ENCODE measurements around the gene HOXB5.

The HOXB5 gene

GRCh38 chr17:48595278-48595999 is 1.9 kb upstream of the HOXB5 start:
- DNase-seq: no peak
- no peak overlapping the region for H3K9ac ChIP-seq (ENCODE audit: low read length)
- H3K18ac ChIP-seq (ENCODE audit: low read length): no peak overlapping the region
- no peak overlapping the region for H3K4ac ChIP-seq (ENCODE audit: low read depth, low read length)
- H2AK5ac ChIP-seq (ENCODE audit: low read length): peak overlapping the region; percentile 36
- no CpG with 5 or more reads among the region's 25 CpGs for WGBS (ENCODE audit: extremely low coverage, insufficient coverage, insufficient read length)
- H4K8ac ChIP-seq (ENCODE audit: low read depth, low read length): no peak overlapping the region
- H2BK5ac ChIP-seq (ENCODE audit: low read depth, low read length, poor library complexity): no peak overlapping the region
- no peaks in the 10 kb centered on the region for H3K9me3 ChIP-seq (ENCODE audit: insufficient read depth, low read depth, low read length)
- H4K91ac ChIP-seq (ENCODE audit: low read depth, low read length): peak overlapping the region; percentile 52
- no peak overlapping the region for H2AFZ ChIP-seq (ENCODE audit: insufficient read depth, low read length, poor library complexity)
- H3K23ac ChIP-seq (ENCODE audit: low read length): no peak overlapping the region
- peaks cover 24 to 40% of the 10 kb centered on the region in 2 experiments for H3K4me1 ChIP-seq (ENCODE audit: control insufficient read depth in 1 of 2, insufficient read depth in 2 of 2, low read length in 2 of 2)
- peaks cover 11% of the 10 kb centered on the region for H3K79me2 ChIP-seq (ENCODE audit: control insufficient read depth, insufficient read depth, low read length, poor library complexity)
- H3K4me3 ChIP-seq (ENCODE audit: low read depth, low read length): no peak overlapping the region
- H3K4me2 ChIP-seq (ENCODE audit: low read length): peak overlapping the region; percentile 84
- no peak overlapping the region for H4K12ac ChIP-seq (ENCODE audit: low read depth, low read length)
- H3K14ac ChIP-seq (ENCODE audit: low read length): no peak overlapping the region
- peaks cover 29% of the 10 kb centered on the region for H3K79me1 ChIP-seq (ENCODE audit: low read length)
- no peak overlapping the region for H2BK12ac ChIP-seq (ENCODE audit: low read length)
- H3K27ac ChIP-seq (ENCODE audit: low read depth, low read length): no peak overlapping the region
- H3K36me3 ChIP-seq (ENCODE audit: control insufficient read depth in 1 of 2, insufficient read depth in 2 of 2, low read length in 2 of 2): peaks cover 3 to 10% of the 10 kb centered on the region in 2 experiments
- no peak overlapping the region for H2BK120ac ChIP-seq (ENCODE audit: insufficient read depth, low read length, poor library complexity)
- H3K27me3 ChIP-seq (ENCODE audit: insufficient read depth, low read length): peaks cover 3% of the 10 kb centered on the region

DNA sequence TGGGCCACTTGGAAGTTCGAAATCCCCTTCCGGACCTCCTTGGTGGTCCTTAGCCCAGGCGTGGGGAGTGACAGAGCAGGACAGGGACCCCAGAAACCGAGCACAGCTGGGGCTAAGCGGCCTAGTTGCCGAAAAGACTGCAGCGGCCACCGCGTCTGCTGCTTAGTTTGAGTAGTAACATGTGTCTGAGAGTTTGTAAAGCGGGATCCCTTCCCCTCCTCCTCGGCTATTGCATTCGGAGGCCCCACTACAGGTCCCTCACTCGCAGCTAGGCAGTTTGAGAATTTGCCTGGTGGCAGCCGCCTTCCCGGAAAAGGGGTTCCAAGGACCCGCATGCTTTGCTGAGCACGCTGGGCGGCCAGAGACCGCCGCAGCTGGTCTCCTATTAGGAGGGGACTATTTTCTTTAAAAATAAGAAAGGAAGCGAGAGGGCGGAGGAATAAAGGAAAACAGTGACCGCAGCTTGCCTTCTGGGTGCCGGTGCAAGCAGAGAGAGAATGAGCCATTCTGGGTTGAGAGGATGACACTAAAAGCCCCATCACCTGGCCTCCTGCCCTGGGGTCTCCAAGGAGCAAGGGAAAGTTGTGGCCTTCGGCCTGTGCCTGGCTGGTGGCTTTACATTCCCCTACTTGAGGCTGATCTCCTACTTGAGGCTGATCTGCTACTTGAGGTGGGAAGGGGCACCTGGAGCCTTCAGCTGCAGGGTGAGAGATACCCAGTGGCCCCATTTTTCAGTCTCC is 1.1 kb upstream of the HOXB5 start:
- Histone ChIP-seq H3K79me1 (ENCODE audit: low read length) (peaks cover 27% of the 10 kb centered on the region), H2BK120ac (ENCODE audit: insufficient read depth, low read length, poor library complexity) (no peak overlapping the region), H3K4me1 (ENCODE audit: control insufficient read depth in 1 of 2, insufficient read depth in 2 of 2, low read length in 2 of 2) (peaks cover 31 to 45% of the 10 kb centered on the region in 2 experiments), H3K14ac (ENCODE audit: low read length) (peak overlapping the region; percentile 25), H3K27me3 (ENCODE audit: insufficient read depth, low read length) (peaks cover 3% of the 10 kb centered on the region), H3K4ac (ENCODE audit: low read depth, low read length) (no peak overlapping the region), H4K91ac (ENCODE audit: low read depth, low read length) (peak overlapping the region; percentile 52), H3K4me2 (ENCODE audit: low read length) (peak overlapping the region; percentile 48), H3K23ac (ENCODE audit: low read length) (no peak overlapping the region), H3K79me2 (ENCODE audit: control insufficient read depth, insufficient read depth, low read length, poor library complexity) (peaks cover 11% of the 10 kb centered on the region), H2BK12ac (ENCODE audit: low read length) (peak overlapping the region; percentile 16), H3K36me3 (ENCODE audit: control insufficient read depth in 1 of 2, insufficient read depth in 2 of 2, low read length in 2 of 2) (peaks cover 3 to 10% of the 10 kb centered on the region in 2 experiments), H3K18ac (ENCODE audit: low read length) (no peak overlapping the region), H2BK5ac (ENCODE audit: low read depth, low read length, poor library complexity) (peak overlapping the region; percentile 35), H3K9ac (ENCODE audit: low read length) (no peak overlapping the region), H2AK5ac (ENCODE audit: low read length) (no peak overlapping the region), H2AFZ (ENCODE audit: insufficient read depth, low read length, poor library complexity) (peak overlapping the region; percentile 13), H3K27ac (ENCODE audit: low read depth, low read length) (peak overlapping the region; percentile 49), H3K9me3 (ENCODE audit: insufficient read depth, low read depth, low read length) (no peaks in the 10 kb centered on the region), H4K12ac (ENCODE audit: low read depth, low read length) (peak overlapping the region; percentile 55), H4K8ac (ENCODE audit: low read depth, low read length) (peak overlapping the region; percentile 59), H3K4me3 (ENCODE audit: low read depth, low read length) (no peak overlapping the region)
- WGBS (ENCODE audit: extremely low coverage, insufficient coverage, insufficient read length): no CpG with 5 or more reads among the region's 25 CpGs
- DNase-seq: no peak

DNA sequence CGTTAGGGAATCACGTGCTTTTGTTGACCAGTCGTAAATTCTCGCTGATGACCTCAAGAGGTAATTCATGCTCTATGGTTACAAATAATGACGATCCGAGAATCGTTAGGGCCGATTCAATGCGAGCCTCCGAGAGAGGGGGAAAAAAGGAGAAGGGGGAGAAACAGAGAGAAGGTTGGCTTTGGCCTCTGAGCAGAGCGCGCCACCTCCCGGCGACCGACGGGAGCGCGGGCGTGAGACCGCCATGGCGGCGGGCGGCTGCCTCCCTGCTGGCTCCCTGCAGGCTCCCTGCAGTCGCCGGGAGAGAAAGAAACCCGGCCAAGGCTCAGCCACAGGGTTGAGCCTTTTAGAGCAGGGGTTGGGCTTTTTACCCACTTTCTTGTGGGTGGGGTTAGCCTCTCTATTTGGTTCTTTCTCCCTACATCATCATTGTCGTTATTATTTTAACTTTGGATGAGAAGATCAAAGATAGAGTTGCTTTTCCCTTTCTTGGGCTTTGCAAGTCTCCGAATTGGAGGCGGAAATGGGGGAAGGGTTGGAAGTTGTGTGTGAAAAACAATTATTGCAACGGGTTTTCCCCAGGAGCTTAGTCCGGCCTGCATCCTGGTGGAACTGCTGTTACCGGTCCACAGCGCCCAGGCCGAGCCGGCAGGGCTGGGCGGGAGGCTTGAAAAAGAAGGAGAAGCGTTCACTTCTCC is 410 bp upstream of the HOXB5 start:
- Histone ChIP-seq H3K27me3 (ENCODE audit: insufficient read depth, low read length) (peaks cover 3% of the 10 kb centered on the region), H3K79me1 (ENCODE audit: low read length) (peaks cover 27% of the 10 kb centered on the region), H3K4me1 (ENCODE audit: control insufficient read depth in 1 of 2, insufficient read depth in 2 of 2, low read length in 2 of 2) (peaks cover 31 to 44% of the 10 kb centered on the region in 2 experiments), H2AFZ (ENCODE audit: insufficient read depth, low read length, poor library complexity) (peak overlapping the region; percentile 13), H4K91ac (ENCODE audit: low read depth, low read length) (peak overlapping the region; percentile 52), H3K18ac (ENCODE audit: low read length) (no peak overlapping the region), H2AK5ac (ENCODE audit: low read length) (no peak overlapping the region), H3K14ac (ENCODE audit: low read length) (no peak overlapping the region), H3K4ac (ENCODE audit: low read depth, low read length) (no peak overlapping the region), H3K27ac (ENCODE audit: low read depth, low read length) (peak overlapping the region; percentile 49), H2BK12ac (ENCODE audit: low read length) (peak overlapping the region; percentile 16), H4K8ac (ENCODE audit: low read depth, low read length) (peak overlapping the region; percentile 59), H3K9ac (ENCODE audit: low read length) (no peak overlapping the region), H3K23ac (ENCODE audit: low read length) (no peak overlapping the region), H3K4me2 (ENCODE audit: low read length) (peak overlapping the region; percentile 48), H3K9me3 (ENCODE audit: insufficient read depth, low read depth, low read length) (no peaks in the 10 kb centered on the region), H4K12ac (ENCODE audit: low read depth, low read length) (peak overlapping the region; percentile 55), H3K36me3 (ENCODE audit: control insufficient read depth in 1 of 2, insufficient read depth in 2 of 2, low read length in 2 of 2) (peaks cover 3 to 10% of the 10 kb centered on the region in 2 experiments), H2BK5ac (ENCODE audit: low read depth, low read length, poor library complexity) (peak overlapping the region; percentile 35), H3K4me3 (ENCODE audit: low read depth, low read length) (no peak overlapping the region), H2BK120ac (ENCODE audit: insufficient read depth, low read length, poor library complexity) (no peak overlapping the region), H3K79me2 (ENCODE audit: control insufficient read depth, insufficient read depth, low read length, poor library complexity) (peaks cover 11% of the 10 kb centered on the region)
- no CpG with 5 or more reads among the region's 37 CpGs for WGBS (ENCODE audit: extremely low coverage, insufficient coverage, insufficient read length)
- DNase-seq: peak; percentile 80 to 86

DNA sequence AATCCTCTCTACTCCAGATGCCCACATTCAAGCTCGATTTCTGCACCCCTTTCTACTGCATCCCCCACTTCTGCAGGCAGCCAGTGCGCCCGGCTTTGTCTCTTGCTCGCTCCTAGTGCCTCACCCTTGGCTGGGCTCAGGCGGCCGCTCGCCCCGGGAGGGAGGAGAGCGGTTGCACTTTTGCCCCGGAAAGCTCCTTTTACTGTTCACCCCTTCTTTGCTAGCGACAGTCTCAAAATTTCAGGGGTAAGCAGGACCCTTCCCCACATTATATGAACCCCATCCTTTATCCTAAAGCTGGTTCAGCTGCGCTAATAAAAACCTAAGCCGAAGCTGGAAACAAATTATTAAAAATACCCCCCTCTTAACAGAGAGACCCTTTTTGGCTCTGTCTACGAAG is 1.0 kb downstream of the HOXB5 start:
- Histone ChIP-seq H3K27ac (ENCODE audit: low read depth, low read length) (no peak overlapping the region), H4K12ac (ENCODE audit: low read depth, low read length) (peak overlapping the region; percentile 16), H2BK5ac (ENCODE audit: low read depth, low read length, poor library complexity) (no peak overlapping the region), H3K4ac (ENCODE audit: low read depth, low read length) (no peak overlapping the region), H2AK5ac (ENCODE audit: low read length) (no peak overlapping the region), H3K23ac (ENCODE audit: low read length) (no peak overlapping the region), H4K91ac (ENCODE audit: low read depth, low read length) (no peak overlapping the region), H4K8ac (ENCODE audit: low read depth, low read length) (peak overlapping the region; percentile 22), H2BK12ac (ENCODE audit: low read length) (peak overlapping the region; percentile 37), H3K79me1 (ENCODE audit: low read length) (peaks cover 16% of the 10 kb centered on the region), H3K4me2 (ENCODE audit: low read length) (peak overlapping the region; percentile 84), H3K9ac (ENCODE audit: low read length) (no peak overlapping the region), H3K27me3 (ENCODE audit: insufficient read depth, low read length) (no peaks in the 10 kb centered on the region), H3K18ac (ENCODE audit: low read length) (peak overlapping the region; percentile 46), H3K4me3 (ENCODE audit: low read depth, low read length) (peak overlapping the region; percentile 27), H3K4me1 (ENCODE audit: control insufficient read depth in 1 of 2, insufficient read depth in 2 of 2, low read length in 2 of 2) (peaks cover 34 to 47% of the 10 kb centered on the region in 2 experiments), H2AFZ (ENCODE audit: insufficient read depth, low read length, poor library complexity) (no peak overlapping the region), H2BK120ac (ENCODE audit: insufficient read depth, low read length, poor library complexity) (peak overlapping the region; percentile 30), H3K14ac (ENCODE audit: low read length) (no peak overlapping the region), H3K9me3 (ENCODE audit: insufficient read depth, low read depth, low read length) (no peaks in the 10 kb centered on the region), H3K36me3 (ENCODE audit: control insufficient read depth in 1 of 2, insufficient read depth in 2 of 2, low read length in 2 of 2) (peaks cover 3 to 10% of the 10 kb centered on the region in 2 experiments), H3K79me2 (ENCODE audit: control insufficient read depth, insufficient read depth, low read length, poor library complexity) (peaks cover 10% of the 10 kb centered on the region)
- DNase-seq: no peak
- no CpG with 5 or more reads among the region's 14 CpGs for WGBS (ENCODE audit: extremely low coverage, insufficient coverage, insufficient read length)

All from trophoblast cell (in vitro differentiated cells and primary cell).